Parathyroid adenoma (tissue), 2 donors: ENCODE measurements around the gene HHLA2.
"Not testable (repeated sequence)": the region's sequence is repeated elsewhere in the genome, so short reads cannot be mapped to it uniquely, and the experiment has no call there.

ENCODE experiments used
- H2AFZ ChIP-seq: fragments of 300-600 bp; sonication (generic); one replicate; pipeline ENCODE4 v1.7.0; 2017; ENCODE audit warnings: antibody characterized with exemption, mild to moderate bottlenecking
- H3K27ac ChIP-seq: fragments of 300-600 bp; sonication (generic); one replicate; pipeline ENCODE4 v1.7.0; 2017
- H3K27me3 ChIP-seq: fragments of 300-600 bp; sonication (generic); one replicate; pipeline ENCODE4 v1.7.0; 2017; ENCODE audit warnings: low read length; ENCODE audit not compliant: control insufficient read depth, insufficient read depth
- H3K36me3 ChIP-seq: fragments of 300-600 bp; sonication (generic); one replicate; pipeline ENCODE4 v1.7.0; 2017; ENCODE audit warnings: low read length; ENCODE audit not compliant: control insufficient read depth, insufficient read depth
- H3K4me1 ChIP-seq: fragments of 300-600 bp; sonication (generic); one replicate; pipeline ENCODE4 v1.7.0; 2017; ENCODE audit warnings: control low read depth
- H3K4me2 ChIP-seq: fragments of 300-600 bp; sonication (generic); one replicate; pipeline ENCODE4 v1.7.0; 2017; ENCODE audit warnings: low read length
- H3K4me3 ChIP-seq: fragments of 300-600 bp; sonication (generic); one replicate; pipeline ENCODE4 v1.7.0; 2017; ENCODE audit warnings: low read depth, low read length
- H3K79me2 ChIP-seq: fragments of 300-600 bp; sonication (generic); one replicate; pipeline ENCODE4 v1.7.0; 2017; ENCODE audit warnings: control low read depth
- H3K9ac ChIP-seq: fragments of 300-600 bp; sonication (generic); one replicate; pipeline ENCODE4 v1.7.0; 2017; ENCODE audit warnings: mild to moderate bottlenecking
- H3K9me3 ChIP-seq: fragments of 300-600 bp; sonication (generic); one replicate; pipeline ENCODE4 v1.7.0; 2017; ENCODE audit warnings: low read length; ENCODE audit not compliant: control insufficient read depth
- TF ChIP-seq, protein P1 (sequence below): fragments of 300-600 bp; sonication (generic); IDR thresholded peaks from one replicate; pipeline ENCODE4 v1.7.0; 2017; ENCODE audit warnings: antibody characterized with exemption, mild to moderate bottlenecking
- donor health status: primary hyperparathyroidism.

Gene HHLA2

GRCh38 chr3:108296239-108296638 lies at the start of gene HHLA2:
HHLA2 (plus strand) TSS chr3:108296548; CDS start chr3:108351814, 55,266 bp downstream.
- Histone ChIP-seq H2AFZ (no peak within 1 kb of the TSS), H3K9me3 (no peaks in the 10 kb centered on the region), H3K4me3 (no peak within 1 kb of the TSS), H3K9ac (no peak within 1 kb of the TSS), H3K79me2 (no peaks in the 10 kb centered on the region), H3K4me1 (peaks cover 7% of the 10 kb centered on the region), H3K27ac (no peak within 1 kb of the TSS), H3K36me3 (no peaks in the 10 kb centered on the region), H3K27me3 (no peaks in the 10 kb centered on the region), H3K4me2 (no peak within 1 kb of the TSS)
- TF ChIP-seq, protein P1, sequence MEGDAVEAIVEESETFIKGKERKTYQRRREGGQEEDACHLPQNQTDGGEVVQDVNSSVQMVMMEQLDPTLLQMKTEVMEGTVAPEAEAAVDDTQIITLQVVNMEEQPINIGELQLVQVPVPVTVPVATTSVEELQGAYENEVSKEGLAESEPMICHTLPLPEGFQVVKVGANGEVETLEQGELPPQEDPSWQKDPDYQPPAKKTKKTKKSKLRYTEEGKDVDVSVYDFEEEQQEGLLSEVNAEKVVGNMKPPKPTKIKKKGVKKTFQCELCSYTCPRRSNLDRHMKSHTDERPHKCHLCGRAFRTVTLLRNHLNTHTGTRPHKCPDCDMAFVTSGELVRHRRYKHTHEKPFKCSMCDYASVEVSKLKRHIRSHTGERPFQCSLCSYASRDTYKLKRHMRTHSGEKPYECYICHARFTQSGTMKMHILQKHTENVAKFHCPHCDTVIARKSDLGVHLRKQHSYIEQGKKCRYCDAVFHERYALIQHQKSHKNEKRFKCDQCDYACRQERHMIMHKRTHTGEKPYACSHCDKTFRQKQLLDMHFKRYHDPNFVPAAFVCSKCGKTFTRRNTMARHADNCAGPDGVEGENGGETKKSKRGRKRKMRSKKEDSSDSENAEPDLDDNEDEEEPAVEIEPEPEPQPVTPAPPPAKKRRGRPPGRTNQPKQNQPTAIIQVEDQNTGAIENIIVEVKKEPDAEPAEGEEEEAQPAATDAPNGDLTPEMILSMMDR = no peak

DNA sequence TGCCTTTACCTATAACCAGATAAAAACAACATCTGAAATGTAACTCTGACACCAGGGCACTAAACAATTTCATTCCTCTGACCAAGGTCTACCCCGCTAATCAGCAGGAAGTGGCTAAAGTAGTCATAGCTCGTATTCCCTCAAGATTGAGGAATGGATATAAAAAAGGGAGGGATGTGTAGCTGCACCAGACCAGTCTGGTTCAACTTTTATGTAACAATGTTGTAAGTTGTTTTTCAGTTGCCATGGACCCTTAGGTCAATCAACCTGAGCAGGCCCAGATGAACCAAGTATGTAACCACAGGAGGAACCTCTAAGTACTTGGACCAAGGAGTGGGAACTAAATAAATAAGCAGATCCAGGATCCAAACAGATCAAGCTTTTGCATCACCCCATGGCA lies 45.7 kb upstream of the HHLA2 start:
- Histone ChIP-seq H3K79me2 (no peaks in the 10 kb centered on the region), H3K27ac (no peak overlapping the region), H3K4me1 (no peaks in the 10 kb centered on the region), H3K4me2 (no peak overlapping the region), H2AFZ (no peak overlapping the region), H3K4me3 (no peak overlapping the region), H3K9me3 (no peaks in the 10 kb centered on the region), H3K27me3 (no peaks in the 10 kb centered on the region), H3K9ac (no peak overlapping the region), H3K36me3 (no peaks in the 10 kb centered on the region)
- TF ChIP-seq, protein P1 = no peak

DNA sequence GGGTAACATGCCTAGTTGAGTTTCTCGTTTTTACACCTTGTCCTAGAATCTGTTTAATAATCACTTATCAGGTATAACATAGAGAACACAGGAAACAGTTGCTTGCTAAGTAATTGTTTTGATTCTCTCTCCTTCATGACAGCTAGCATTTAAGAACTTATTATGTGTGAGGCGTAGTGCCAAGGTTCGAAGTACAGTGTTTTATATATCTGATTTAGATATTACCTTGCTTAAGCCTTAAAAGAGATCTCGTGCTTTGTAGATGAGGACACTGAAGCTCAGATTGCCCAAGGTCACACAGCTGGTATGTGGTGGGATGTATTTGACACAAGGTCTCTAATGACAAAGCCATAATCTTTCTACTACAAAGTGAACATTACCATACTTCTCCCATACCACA lies 45.1 kb upstream of the HHLA2 start:
- no peak overlapping the region for H3K27ac ChIP-seq

DNA sequence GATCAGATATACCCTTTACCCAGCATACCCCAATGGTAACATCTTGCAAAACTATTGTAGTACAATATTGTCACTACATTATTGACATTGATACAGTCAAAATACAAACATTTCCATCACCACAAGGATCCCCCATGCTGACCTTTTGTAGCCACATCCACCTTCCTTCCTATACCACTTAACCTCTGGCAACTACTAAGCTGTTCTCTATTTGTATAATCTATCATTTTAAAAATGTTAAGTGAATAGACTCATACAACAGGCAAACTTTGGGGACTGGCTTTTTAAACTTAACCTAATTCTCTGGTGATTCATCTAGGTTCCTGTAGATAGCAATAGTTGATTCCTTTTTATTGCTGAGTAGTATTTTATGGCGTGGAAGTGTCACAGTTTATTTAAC lies 44.5 kb upstream of the HHLA2 start:
- no peaks in the 10 kb centered on the region for H3K36me3 ChIP-seq
- no peaks in the 10 kb centered on the region for H3K4me1 ChIP-seq
- no peak overlapping the region for H3K4me3 ChIP-seq
- no peaks in the 10 kb centered on the region for H3K9me3 ChIP-seq
- H3K27ac ChIP-seq = no peak overlapping the region
- H3K79me2 ChIP-seq = no peaks in the 10 kb centered on the region
- H3K4me2 ChIP-seq = no peak overlapping the region
- TF ChIP-seq, protein P1 = no peak
- no peak overlapping the region for H3K9ac ChIP-seq
- no peaks in the 10 kb centered on the region for H3K27me3 ChIP-seq
- H2AFZ ChIP-seq = no peak overlapping the region

More for the DNA sequence above, 45.1 kb upstream of the HHLA2 start:
- Histone ChIP-seq H3K4me2 (no peak overlapping the region), H3K79me2 (no peaks in the 10 kb centered on the region), H3K9me3 (no peaks in the 10 kb centered on the region), H3K9ac (no peak overlapping the region), H2AFZ (no peak overlapping the region), H3K27me3 (no peaks in the 10 kb centered on the region), H3K4me3 (no peak overlapping the region), H3K36me3 (no peaks in the 10 kb centered on the region), H3K4me1 (no peaks in the 10 kb centered on the region)
- TF ChIP-seq, protein P1 = no peak

GRCh38 chr3:108255131-108255530 lies 41.2 kb upstream of the HHLA2 start:
- Histone ChIP-seq H3K9me3 (no peaks in the 10 kb centered on the region), H2AFZ (no peak overlapping the region), H3K79me2 (no peaks in the 10 kb centered on the region), H3K27me3 (no peaks in the 10 kb centered on the region), H3K36me3 (no peaks in the 10 kb centered on the region), H3K9ac (no peak overlapping the region), H3K4me3 (no peak overlapping the region), H3K4me2 (no peak overlapping the region), H3K27ac (no peak overlapping the region), H3K4me1 (no peaks in the 10 kb centered on the region)
- TF ChIP-seq, protein P1 = no peak

GRCh38 chr3:108264534-108265298 lies 31.6 kb upstream of the HHLA2 start:
- H3K9ac ChIP-seq, H2AFZ ChIP-seq, H3K4me2 ChIP-seq, H3K79me2 ChIP-seq, H3K36me3 ChIP-seq, H3K4me3 ChIP-seq, H3K27ac ChIP-seq, H3K4me1 ChIP-seq, H3K9me3 ChIP-seq, H3K27me3 ChIP-seq: not testable (repeated sequence)

DNA sequence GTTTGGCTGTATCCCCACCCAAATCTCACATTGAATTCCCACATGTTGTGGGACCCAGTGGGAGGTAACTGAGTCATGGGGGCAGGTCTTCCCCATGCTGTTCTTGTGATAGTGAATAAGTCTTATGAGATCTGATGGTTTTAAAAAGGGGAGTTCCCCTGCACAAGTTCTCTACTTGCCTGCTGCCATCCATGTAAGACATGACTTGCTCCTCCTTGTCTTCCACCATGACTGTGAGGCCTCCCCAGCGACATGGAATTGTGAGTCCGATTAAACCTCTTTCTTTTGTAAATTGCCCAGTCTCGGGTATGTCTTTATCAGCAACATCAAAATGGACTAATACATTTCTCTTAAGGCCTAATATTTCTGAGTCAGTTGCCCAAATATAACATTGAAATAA lies 28.1 kb upstream of the HHLA2 start:
- not testable (repeated sequence) for H3K79me2 ChIP-seq, H3K27me3 ChIP-seq, H3K9me3 ChIP-seq, H3K4me1 ChIP-seq, H3K9ac ChIP-seq, H3K4me2 ChIP-seq, H3K4me3 ChIP-seq, H2AFZ ChIP-seq, H3K36me3 ChIP-seq, H3K27ac ChIP-seq
